Astrocyte (in vitro differentiated cells and primary cell): ENCODE measurements around the gene TLN1.

Experiments
- EZH2 ChIP-seq: IDR thresholded peaks from 2 replicates; pipeline ENCODE4 v1.6.1; 2012; ENCODE audit warnings: mild to moderate bottlenecking, low read length, inconsistent platforms; ENCODE audit not compliant: insufficient read depth
- TF ChIP-seq, protein P1 (sequence below): IDR thresholded peaks from 2 replicates; pipeline ENCODE4 v1.5.1; 2011; ENCODE audit warnings: low read depth, mild to moderate bottlenecking, inconsistent platforms, low read length, moderate library complexity; ENCODE audit not compliant: insufficient read depth

DNA sequence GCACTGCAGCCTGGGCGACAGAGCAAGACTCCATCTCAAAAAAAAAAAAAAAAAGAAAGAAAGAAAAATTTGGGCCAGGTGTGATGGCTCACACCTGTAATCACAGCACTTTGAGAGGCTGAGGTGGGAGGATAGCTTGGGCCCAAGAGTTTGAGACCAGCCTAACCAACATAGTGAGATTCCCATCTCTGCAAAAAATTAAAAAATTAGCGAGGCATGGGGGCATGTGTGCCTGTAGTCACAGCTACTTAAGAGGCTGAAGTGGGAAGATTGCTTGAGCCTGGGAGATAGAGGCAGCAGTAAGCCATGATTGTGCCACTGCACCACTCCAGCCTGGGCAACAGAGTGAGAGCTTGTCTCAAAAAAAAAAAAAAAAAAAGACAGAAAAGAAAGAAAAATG, 78.4 kb downstream of the TLN1 start:
- TF ChIP-seq, protein P1, sequence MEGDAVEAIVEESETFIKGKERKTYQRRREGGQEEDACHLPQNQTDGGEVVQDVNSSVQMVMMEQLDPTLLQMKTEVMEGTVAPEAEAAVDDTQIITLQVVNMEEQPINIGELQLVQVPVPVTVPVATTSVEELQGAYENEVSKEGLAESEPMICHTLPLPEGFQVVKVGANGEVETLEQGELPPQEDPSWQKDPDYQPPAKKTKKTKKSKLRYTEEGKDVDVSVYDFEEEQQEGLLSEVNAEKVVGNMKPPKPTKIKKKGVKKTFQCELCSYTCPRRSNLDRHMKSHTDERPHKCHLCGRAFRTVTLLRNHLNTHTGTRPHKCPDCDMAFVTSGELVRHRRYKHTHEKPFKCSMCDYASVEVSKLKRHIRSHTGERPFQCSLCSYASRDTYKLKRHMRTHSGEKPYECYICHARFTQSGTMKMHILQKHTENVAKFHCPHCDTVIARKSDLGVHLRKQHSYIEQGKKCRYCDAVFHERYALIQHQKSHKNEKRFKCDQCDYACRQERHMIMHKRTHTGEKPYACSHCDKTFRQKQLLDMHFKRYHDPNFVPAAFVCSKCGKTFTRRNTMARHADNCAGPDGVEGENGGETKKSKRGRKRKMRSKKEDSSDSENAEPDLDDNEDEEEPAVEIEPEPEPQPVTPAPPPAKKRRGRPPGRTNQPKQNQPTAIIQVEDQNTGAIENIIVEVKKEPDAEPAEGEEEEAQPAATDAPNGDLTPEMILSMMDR: no peak
- TF ChIP-seq EZH2: no peak
